ENCODE data around the gene FAM185A. TPM values are rescaled to one million over a fixed set of nuclear protein-coding genes. Genes with fewer than 3 reads are reported as not detected.
"Not testable (repeated sequence)": the region's sequence is repeated elsewhere in the genome, so short reads cannot be mapped to it uniquely, and the experiment has no call there.

FAM185A gene
- total and polyA plus RNA-seq, 12 donors = 3.7 to 12.4 (median 7.4) TPM

DNA sequence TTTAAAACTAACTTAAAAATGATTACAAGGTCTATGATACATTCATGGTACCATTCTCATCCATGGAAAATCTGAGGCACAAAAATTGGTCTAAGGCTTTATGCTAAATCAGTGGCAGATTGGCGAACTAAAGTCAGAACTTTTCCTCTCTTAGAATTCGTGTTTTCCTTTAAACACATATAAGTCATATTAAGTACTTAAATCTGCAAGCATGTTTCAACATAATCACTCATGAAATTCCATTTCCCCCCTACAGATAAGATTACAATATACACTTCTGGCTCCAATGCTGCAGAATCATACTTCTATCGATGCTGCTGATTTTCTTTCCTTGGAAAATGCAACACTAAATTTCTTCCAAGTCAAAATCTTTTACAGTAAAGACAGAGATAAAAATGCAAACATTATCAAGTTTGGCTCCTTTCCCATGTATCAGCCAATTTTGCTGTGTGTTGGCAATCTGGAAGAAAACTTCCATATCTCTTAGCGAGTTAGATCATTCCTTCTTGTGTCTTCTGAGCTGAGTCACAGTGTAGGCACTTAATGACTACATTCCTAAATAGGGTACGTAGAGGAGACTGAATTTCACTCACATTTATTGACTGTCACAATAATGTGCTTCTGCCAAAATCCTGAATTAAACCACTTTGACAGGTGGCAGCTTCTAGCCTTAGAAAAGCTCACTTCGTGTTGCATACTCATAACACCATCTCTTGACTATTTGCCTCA, 87.6 kb downstream of the FAM185A start:
- intact Hi-C loops (cut with DNase I) = no loop called here
- Histone ChIP-seq H3K27me3 (no peaks in the 10 kb centered on the region), H3K4me1 (peaks cover 0 to 20% (median 5%) of the 10 kb centered on the region in 9 donors), H3K9me3 (no peaks in the 10 kb centered on the region), H3K36me3 (no peaks in the 10 kb centered on the region), H3K27ac (peak overlapping the region in 1 of 10 donors; percentile 23), H3K4me3 (no peak overlapping the region)
- WGBS, 2 donors = 67 to 68% methylated on average over 6 of the region's 6 CpGs
- DNase-seq (no peak), ATAC-seq (peak in 5 of 8 donors; percentile 49 to 78 (median 65))
- TF ChIP-seq, protein P1, sequence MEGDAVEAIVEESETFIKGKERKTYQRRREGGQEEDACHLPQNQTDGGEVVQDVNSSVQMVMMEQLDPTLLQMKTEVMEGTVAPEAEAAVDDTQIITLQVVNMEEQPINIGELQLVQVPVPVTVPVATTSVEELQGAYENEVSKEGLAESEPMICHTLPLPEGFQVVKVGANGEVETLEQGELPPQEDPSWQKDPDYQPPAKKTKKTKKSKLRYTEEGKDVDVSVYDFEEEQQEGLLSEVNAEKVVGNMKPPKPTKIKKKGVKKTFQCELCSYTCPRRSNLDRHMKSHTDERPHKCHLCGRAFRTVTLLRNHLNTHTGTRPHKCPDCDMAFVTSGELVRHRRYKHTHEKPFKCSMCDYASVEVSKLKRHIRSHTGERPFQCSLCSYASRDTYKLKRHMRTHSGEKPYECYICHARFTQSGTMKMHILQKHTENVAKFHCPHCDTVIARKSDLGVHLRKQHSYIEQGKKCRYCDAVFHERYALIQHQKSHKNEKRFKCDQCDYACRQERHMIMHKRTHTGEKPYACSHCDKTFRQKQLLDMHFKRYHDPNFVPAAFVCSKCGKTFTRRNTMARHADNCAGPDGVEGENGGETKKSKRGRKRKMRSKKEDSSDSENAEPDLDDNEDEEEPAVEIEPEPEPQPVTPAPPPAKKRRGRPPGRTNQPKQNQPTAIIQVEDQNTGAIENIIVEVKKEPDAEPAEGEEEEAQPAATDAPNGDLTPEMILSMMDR (IDR thresholded peaks at IDR 0.05) = no peak

DNA sequence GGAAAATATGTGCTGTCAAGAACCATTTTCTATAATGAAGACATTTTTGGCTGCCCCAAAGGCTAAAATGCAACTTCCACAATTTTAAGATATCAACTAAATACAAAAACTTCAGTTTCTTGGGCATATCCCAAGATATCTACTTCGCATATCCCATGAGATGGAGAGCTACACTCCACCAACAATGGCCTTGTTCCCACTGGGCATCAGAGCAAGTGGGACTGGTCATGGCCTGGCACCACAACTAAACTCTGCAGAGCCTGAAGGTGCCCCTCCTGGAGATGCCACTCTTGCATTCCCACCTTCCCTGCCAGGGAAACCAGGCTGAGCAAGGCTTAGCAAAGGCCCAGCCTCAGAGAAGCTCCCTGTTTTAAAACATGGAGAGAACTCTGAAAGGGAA, 88.2 kb downstream of the FAM185A start:
- H3K27ac ChIP-seq = no peak overlapping the region
- H3K27me3 ChIP-seq = no peaks in the 10 kb centered on the region
- DNase-seq (no peak), ATAC-seq (no peak)
- 85 to 91% methylated on average over 1 of the region's 1 CpG for WGBS, 2 donors
- no peak overlapping the region for H3K4me3 ChIP-seq
- intact Hi-C loops (cut with DNase I) = no loop called here
- H3K36me3 ChIP-seq = no peaks in the 10 kb centered on the region
- H3K4me1 ChIP-seq = peaks cover 0 to 20% (median 5%) of the 10 kb centered on the region in 9 donors
- H3K9me3 ChIP-seq = no peaks in the 10 kb centered on the region
- TF ChIP-seq, protein P1 (IDR thresholded peaks at IDR 0.05) = no peak

DNA sequence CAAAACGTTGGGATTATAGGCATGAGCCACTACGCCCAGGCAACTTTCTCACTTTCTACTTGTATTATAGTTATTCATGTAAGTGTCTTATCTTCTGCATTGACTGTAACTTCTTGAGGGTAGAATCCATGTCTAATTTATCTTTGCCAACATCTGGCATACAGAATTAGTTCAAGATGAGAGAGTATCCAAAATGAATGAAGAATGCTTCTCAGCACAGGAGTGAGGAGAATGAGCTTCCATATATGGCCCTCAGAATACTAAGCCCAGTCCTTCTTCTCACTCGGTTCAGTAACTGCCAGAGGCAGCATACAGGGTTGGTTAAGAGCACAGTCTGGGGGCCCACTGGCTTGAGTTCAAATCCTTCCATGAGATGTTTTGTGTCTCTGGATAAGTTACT, 89.0 kb downstream of the FAM185A start:
- Histone ChIP-seq H3K4me3 (no peak overlapping the region), H3K27me3 (no peaks in the 10 kb centered on the region), H3K36me3 (no peaks in the 10 kb centered on the region), H3K27ac (no peak overlapping the region), H3K9me3 (no peaks in the 10 kb centered on the region), H3K4me1 (peaks cover 0 to 17% (median 2%) of the 10 kb centered on the region in 9 donors)
- 82 to 88% methylated on average over 3 of the region's 3 CpGs for WGBS, 2 donors
- intact Hi-C loops (cut with DNase I) = no loop called here
- TF ChIP-seq, protein P1 (IDR thresholded peaks at IDR 0.05) = no peak
- DNase-seq (no peak), ATAC-seq (no peak)

DNA sequence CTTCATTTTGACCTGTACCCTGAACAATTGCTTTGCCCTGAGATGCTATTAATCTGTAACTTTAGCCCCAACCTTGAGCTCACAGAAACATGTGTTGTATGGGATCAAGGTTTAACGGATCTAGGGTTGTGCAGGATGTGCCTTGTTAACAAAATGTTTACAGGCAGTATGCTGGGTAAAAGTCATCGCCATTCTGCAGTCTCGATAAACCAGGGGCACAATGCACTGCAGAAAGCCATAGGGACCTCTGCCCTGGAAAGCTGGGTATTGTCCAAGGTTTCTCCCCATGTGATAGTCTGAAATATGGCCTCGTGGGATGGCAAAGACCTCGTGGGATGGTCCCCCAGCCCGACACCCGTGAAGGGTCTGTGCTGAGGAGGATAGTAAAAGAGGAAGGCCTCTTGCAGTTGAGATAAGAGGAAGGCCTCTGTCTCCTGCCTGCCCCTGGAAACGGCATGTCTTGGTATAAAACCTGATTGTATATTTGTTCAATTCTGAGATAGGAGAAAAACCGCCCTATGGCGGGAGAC, 89.8 kb downstream of the FAM185A start:
- H3K27ac ChIP-seq; H3K27me3 ChIP-seq; H3K4me3 ChIP-seq; ATAC-seq; DNase-seq; H3K36me3 ChIP-seq; H3K9me3 ChIP-seq; intact Hi-C loops (cut with DNase I): not testable (repeated sequence)
- H3K4me1 ChIP-seq = peaks cover 0 to 17% (median 0%) of the 10 kb centered on the region in 9 donors
- WGBS, 2 donors = 89 to 92% methylated on average over 10 of the region's 10 CpGs

DNA sequence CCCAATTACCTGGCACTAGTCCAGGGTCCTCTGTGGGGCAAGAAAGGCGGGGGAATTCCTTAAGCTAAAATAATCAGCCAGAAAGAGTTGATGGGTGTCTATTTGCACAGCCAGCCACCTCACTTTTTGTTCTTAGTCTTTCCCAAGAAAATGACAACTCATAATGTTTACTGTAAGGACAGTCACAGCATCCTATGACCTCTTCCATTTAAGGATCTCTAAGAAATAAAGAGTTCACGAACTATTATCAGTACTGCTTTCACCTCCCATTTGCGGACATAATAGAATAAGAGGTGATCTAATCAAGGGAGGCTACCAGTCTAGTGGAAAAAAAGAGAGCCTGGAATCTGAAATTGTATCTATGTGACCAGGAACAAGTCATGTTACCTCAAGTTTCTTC, 91.6 kb downstream of the FAM185A start:
- TF ChIP-seq, protein P1 (IDR thresholded peaks at IDR 0.05) = no peak
- Histone ChIP-seq H3K4me1 (peaks cover 0 to 12% (median 0%) of the 10 kb centered on the region in 9 donors), H3K9me3 (no peaks in the 10 kb centered on the region), H3K27me3 (no peaks in the 10 kb centered on the region), H3K36me3 (no peaks in the 10 kb centered on the region), H3K27ac (no peak overlapping the region), H3K4me3 (no peak overlapping the region)
- DNase-seq (no peak), ATAC-seq (no peak)
- intact Hi-C loops (cut with DNase I) = no loop called here
- WGBS, 2 donors = 95 to 97% methylated on average over 3 of the region's 3 CpGs
